Neutrophil (primary cell): ENCODE results near the gene DIDO1.
"Not testable (repeated sequence)": the region's sequence is repeated elsewhere in the genome, so short reads cannot be mapped to it uniquely, and the experiment has no call there.

Experiments
- H3K27ac ChIP-seq: fragments of 200-600 bp; sonication (generic); 2 replicates; pipeline ENCODE4 v1.5.1; 2016; ENCODE audit warnings: mild to moderate bottlenecking, moderate library complexity
- H3K27me3 ChIP-seq: fragments of 200-600 bp; sonication (generic); 2 replicates; pipeline ENCODE4 v1.6.0; 2016; ENCODE audit warnings: mild to moderate bottlenecking
- H3K36me3 ChIP-seq: fragments of 200-600 bp; sonication (generic); 2 replicates; pipeline ENCODE4 v1.5.1; 2017
- H3K4me1 ChIP-seq, 2 experiments: fragments of 200-600 bp in 1 of 2; sonication (generic) in 1 of 2; 1 replicate in 1 of 2; 2 replicates in 1 of 2; pipeline versions ENCODE4 v1.5.1 to v1.6.1; 2013 to 2016; ENCODE audit warnings: low read depth in 1 of 2, low read length in 1 of 2, mild to moderate bottlenecking in 1 of 2, moderate library complexity in 1 of 2; ENCODE audit not compliant: control insufficient read depth in 1 of 2, insufficient read depth in 1 of 2
- H3K4me3 ChIP-seq, 2 experiments: fragments of 200-600 bp in 1 of 2; sonication (generic) in 1 of 2; 1 replicate in 1 of 2; 2 replicates in 1 of 2; pipeline ENCODE4 v1.5.1; 2013 to 2016; ENCODE audit warnings: low read depth in 1 of 2, low read length in 1 of 2, mild to moderate bottlenecking in 1 of 2, moderate library complexity in 1 of 2
- H3K9me3 ChIP-seq: fragments of 200-600 bp; sonication (generic); 2 replicates; pipeline ENCODE4 v1.5.1; 2016
- CTCF ChIP-seq: fragments of 200-600 bp; sonication (generic); IDR thresholded peaks from 2 replicates; pipeline ENCODE4 v1.5.1; 2016; ENCODE audit warnings: antibody characterized with exemption

The DIDO1 gene

DNA sequence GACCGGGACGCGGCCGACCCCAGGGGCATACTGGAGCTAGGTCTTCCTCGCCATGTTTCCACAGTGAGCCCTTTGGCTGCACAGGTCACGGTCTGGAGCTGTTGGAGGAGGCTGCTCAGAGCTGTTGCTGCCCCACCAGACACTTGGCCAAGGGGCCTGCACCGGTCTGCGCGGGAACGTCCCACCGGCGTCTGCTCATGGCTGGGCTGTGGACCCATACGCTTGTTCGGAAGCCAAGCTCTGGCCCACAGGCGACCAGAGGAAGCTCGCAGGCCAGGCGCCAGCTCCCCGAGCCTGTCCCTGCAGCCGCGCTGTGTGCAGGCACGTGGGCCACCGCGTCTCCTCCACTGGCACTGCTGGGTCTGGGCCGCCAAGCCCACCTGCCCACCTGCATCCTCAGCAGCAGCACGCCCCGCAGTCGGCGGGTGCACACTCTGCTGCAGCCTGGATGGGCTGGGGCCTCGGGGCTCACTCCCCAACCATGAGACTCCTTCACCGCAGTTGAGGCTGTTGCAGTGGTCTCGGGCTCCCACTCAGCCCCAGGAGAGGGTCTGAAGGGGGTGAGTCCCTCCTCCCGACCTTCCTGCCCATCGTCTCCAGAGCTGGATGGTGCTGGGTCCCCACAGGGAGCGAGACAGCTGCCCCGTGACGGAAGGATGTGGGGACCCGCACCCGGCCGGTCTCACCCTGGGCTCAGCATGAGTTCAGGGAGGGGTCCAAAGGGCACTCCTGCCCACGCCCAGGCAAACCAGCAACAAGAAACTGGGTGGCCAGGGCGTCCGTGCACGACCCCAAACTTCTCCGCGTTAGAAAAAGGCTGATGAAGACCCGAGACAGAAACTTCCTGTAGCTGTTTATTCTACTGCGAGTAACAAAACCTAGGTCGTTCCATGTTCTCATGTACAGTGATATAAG is 49.1 kb downstream of the DIDO1 start:
- no peak overlapping the region for H3K27ac ChIP-seq
- H3K4me1 ChIP-seq: peaks cover 3 to 5% of the 10 kb centered on the region in 2 experiments
- peaks cover 62% of the 10 kb centered on the region for H3K27me3 ChIP-seq
- H3K9me3 ChIP-seq: no peaks in the 10 kb centered on the region
- no peak overlapping the region for H3K4me3 ChIP-seq
- TF ChIP-seq CTCF: no peak
- H3K36me3 ChIP-seq: peaks cover 39% of the 10 kb centered on the region

DNA sequence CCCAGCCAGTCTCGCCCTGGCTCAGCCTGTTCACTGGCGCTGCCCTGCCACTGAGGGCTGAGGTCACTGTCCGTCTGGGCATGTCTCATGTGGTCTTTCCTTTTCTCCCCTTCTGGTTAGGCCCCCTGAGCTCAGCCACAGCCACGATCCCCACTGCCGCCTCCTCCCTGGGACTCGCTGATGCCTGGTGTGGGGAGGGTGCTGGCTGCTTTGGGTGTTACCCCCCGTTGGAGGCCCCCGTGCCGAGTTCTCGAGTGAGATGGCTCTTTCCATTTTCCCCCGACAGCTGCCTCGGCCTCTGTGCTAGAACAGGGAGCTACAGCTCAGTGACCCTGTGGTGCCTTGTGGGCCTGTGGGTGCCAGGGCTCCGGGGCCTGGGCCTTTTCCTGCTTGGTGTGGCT is 49.8 kb downstream of the DIDO1 start:
- peaks cover 3 to 5% of the 10 kb centered on the region in 2 experiments for H3K4me1 ChIP-seq
- peaks cover 32% of the 10 kb centered on the region for H3K36me3 ChIP-seq
- TF ChIP-seq CTCF: no peak
- peaks cover 62% of the 10 kb centered on the region for H3K27me3 ChIP-seq
- no peak overlapping the region for H3K4me3 ChIP-seq
- H3K27ac ChIP-seq: no peak overlapping the region
- H3K9me3 ChIP-seq: no peaks in the 10 kb centered on the region

GRCh38 chr20:62875419-62876361 is 50.6 kb downstream of the DIDO1 start:
- Histone ChIP-seq H3K9me3 (no peaks in the 10 kb centered on the region), H3K27ac (no peak overlapping the region), H3K27me3 (peaks cover 62% of the 10 kb centered on the region), H3K36me3 (peaks cover 24% of the 10 kb centered on the region), H3K4me3 (no peak overlapping the region), H3K4me1 (peaks cover 3 to 5% of the 10 kb centered on the region in 2 experiments)
- no peak for TF ChIP-seq CTCF

DNA sequence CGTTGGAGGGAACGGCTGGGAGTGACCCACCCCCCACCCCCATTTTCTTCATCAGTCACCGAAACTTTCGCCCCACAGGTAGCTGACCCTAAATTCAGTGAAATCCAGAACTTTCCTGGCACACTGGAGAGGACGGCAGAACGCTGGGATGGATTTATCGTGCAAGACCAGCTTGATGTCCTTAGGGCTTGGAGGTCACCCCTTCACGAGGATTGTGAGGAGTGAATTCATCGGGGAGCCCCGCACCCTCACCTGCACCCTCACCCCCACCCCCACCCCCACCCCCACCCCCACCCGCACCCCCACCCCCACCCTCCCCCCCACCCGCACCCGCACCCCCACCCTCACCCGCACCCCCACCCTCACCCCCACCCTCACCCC is 51.4 kb downstream of the DIDO1 start:
- peaks cover 17% of the 10 kb centered on the region for H3K36me3 ChIP-seq
- no peaks in the 10 kb centered on the region for H3K9me3 ChIP-seq
- H3K27ac ChIP-seq: no peak overlapping the region
- H3K27me3 ChIP-seq: peaks cover 62% of the 10 kb centered on the region
- no peak for TF ChIP-seq CTCF
- H3K4me3 ChIP-seq: no peak overlapping the region
- peaks cover 3 to 5% of the 10 kb centered on the region in 2 experiments for H3K4me1 ChIP-seq

DNA sequence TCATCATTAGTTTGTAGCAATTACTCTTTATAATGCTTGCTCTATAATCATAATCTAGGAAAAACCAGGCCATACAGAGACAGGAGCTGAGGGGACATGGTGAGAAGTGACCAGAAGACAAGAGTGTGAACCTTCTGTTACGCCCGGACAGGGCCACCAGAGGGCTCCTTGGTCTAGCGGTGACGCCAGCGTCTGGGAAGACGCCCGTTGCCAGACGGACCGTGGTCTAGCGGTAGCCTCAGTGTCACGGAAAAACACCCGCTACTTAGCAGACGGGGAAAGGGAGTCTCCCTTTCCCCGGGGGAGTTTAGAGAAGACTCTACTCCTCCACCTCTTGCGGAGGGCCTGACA is 52.6 kb downstream of the DIDO1 start:
- H3K9me3 ChIP-seq, H3K27ac ChIP-seq, H3K36me3 ChIP-seq, H3K4me3 ChIP-seq, H3K4me1 ChIP-seq: not testable (repeated sequence)
- H3K27me3 ChIP-seq: peaks cover 51% of the 10 kb centered on the region

- Histone ChIP-seq H3K4me1 (peaks cover 3 to 5% of the 10 kb centered on the region in 2 experiments), H3K36me3 (peaks cover 7% of the 10 kb centered on the region), H3K27me3 (peaks cover 47% of the 10 kb centered on the region), H3K27ac (no peak overlapping the region), H3K9me3 (no peaks in the 10 kb centered on the region), H3K4me3 (no peak overlapping the region)
- TF ChIP-seq CTCF: no peak
Observed at GRCh38 chr20:62873280-62873679, 53.0 kb downstream of the DIDO1 start.
